22Rv1 (cell line): ENCODE measurements around the gene THSD4.
"Not testable (repeated sequence)": the region's sequence is repeated elsewhere in the genome, so short reads cannot be mapped to it uniquely, and the experiment has no call there.

Experiments
- H3K27ac ChIP-seq: fragments of 450-650 bp; 2 replicates; pipeline ENCODE4 v1.5.1; 2017
- CTCF ChIP-seq: fragments of 450-650 bp; IDR thresholded peaks from 2 replicates; pipeline ENCODE4 v1.5.1; 2017; ENCODE audit warnings: mild to moderate bottlenecking
- ZFX ChIP-seq: fragments of 450-650 bp; IDR thresholded peaks from 2 replicates; pipeline ENCODE4 v1.6.1; 2017; ENCODE audit warnings: antibody characterized with exemption, borderline replicate concordance

The THSD4 gene

GRCh38 chr15:71314956-71315537 lies 199.8 kb downstream of the THSD4 start:
- no peak overlapping the region for H3K27ac ChIP-seq
- TF ChIP-seq ZFX (no peak), CTCF (no peak)

- no peak overlapping the region for H3K27ac ChIP-seq
- no peak for TF ChIP-seq CTCF
Measured at GRCh38 chr15:71316911-71317310, 201.6 kb downstream of the THSD4 start.

- H3K27ac ChIP-seq, result not testable (repeated sequence)
Measured at GRCh38 chr15:71319424-71319823, 204.2 kb downstream of the THSD4 start.

DNA sequence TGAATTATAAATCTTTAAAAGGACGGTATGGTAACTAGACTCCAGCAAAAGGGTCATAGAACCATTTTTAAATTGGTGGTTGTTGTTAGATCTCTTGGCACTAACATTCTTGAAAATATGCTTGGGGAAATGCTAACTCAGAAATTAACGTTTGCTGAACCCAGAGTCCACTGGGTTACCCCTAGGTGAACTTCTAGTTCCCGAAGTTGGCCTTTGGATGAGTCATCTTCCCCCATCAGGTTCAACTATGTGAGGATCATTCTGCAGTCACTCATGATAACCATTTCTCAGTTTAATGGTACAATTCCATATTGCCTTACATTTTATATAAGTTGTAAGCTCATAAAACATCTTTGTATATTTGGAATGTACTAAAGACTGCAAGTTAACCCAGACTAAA lies 204.7 kb downstream of the THSD4 start:
- TF ChIP-seq CTCF (no peak), ZFX (no peak)
- no peak overlapping the region for H3K27ac ChIP-seq

- TF ChIP-seq CTCF (no peak), ZFX (no peak)
- H3K27ac ChIP-seq, result no peak overlapping the region
Measured at GRCh38 chr15:71323082-71323481, 207.8 kb downstream of the THSD4 start.

DNA sequence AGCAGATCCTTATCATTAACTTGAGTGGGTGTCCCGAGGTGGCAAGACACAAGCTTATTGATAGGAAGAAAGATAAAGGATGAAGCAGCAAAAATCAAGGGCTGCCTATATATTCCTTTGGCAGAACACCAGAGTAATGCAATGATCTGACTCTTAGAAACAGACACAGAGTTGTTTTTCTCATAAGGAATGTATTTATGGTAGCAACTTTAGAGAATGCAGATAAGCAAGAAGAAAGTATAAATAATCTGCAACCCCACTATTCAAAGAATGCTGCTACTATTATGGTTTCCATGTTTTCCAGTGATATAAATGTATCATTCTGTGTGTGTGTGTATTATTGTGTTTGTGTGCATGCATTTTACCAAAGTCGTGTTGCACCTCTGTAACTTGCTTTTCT lies 208.3 kb downstream of the THSD4 start:
- no peak for TF ChIP-seq ZFX
- no peak for TF ChIP-seq CTCF
- H3K27ac ChIP-seq, result no peak overlapping the region

- TF ChIP-seq CTCF (no peak), ZFX (no peak)
- H3K27ac ChIP-seq, result no peak overlapping the region
Measured at GRCh38 chr15:71325481-71325880, 210.2 kb downstream of the THSD4 start.

GRCh38 chr15:71328453-71328852 lies 213.2 kb downstream of the THSD4 start:
- TF ChIP-seq ZFX (no peak), CTCF (no peak)
- no peak overlapping the region for H3K27ac ChIP-seq
